KMS-11 (cell line): ENCODE measurements around the gene PHF24.

Experiments
- H2AFZ ChIP-seq: fragments of 200-600 bp; sonication (generic); 2 replicates; pipeline ENCODE4 v1.6.1; 2016; ENCODE audit warnings: antibody characterized with exemption, mixed run types, low read depth
- H3K27ac ChIP-seq: fragments of 200-600 bp; sonication (generic); 2 replicates; pipeline ENCODE4 v1.6.1; 2016; ENCODE audit warnings: mild to moderate bottlenecking, mixed run types
- H3K27me3 ChIP-seq: fragments of 200-600 bp; sonication (generic); 2 replicates; pipeline ENCODE4 v1.6.1; 2017; ENCODE audit warnings: mild to moderate bottlenecking, low read depth, mixed run types, moderate library complexity; ENCODE audit not compliant: insufficient read depth
- H3K36me3 ChIP-seq: fragments of 200-600 bp; sonication (generic); 2 replicates; pipeline ENCODE4 v1.6.1; 2017; ENCODE audit warnings: mild to moderate bottlenecking, mixed run types; ENCODE audit not compliant: insufficient read depth
- H3K4me1 ChIP-seq: fragments of 200-600 bp; sonication (generic); 2 replicates; pipeline ENCODE4 v1.6.1; 2016; ENCODE audit warnings: mild to moderate bottlenecking, low read depth, mixed run types; ENCODE audit not compliant: poor library complexity, severe bottlenecking
- H3K4me2 ChIP-seq: fragments of 200-600 bp; sonication (generic); 2 replicates; pipeline ENCODE4 v1.7.0; 2016; ENCODE audit warnings: mild to moderate bottlenecking, mixed run types
- H3K4me3 ChIP-seq: fragments of 200-600 bp; sonication (generic); IDR thresholded peaks from 2 replicates; pipeline ENCODE4 v1.6.1; 2017; ENCODE audit warnings: low read depth, low read length, mixed read lengths; ENCODE audit not compliant: insufficient read depth
- H3K79me2 ChIP-seq: fragments of 200-600 bp; sonication (generic); 2 replicates; pipeline ENCODE4 v1.6.1; 2016; ENCODE audit warnings: low read depth, mixed run types; ENCODE audit not compliant: insufficient read depth
- H3K9ac ChIP-seq: fragments of 200-600 bp; sonication (generic); 2 replicates; pipeline ENCODE4 v1.6.1; 2016; ENCODE audit warnings: mild to moderate bottlenecking, mixed run types
- H4K20me1 ChIP-seq: fragments of 200-600 bp; sonication (generic); 2 replicates; pipeline ENCODE4 v1.6.1; 2016; ENCODE audit warnings: mild to moderate bottlenecking, mixed run types; ENCODE audit not compliant: insufficient read depth
- CTCF ChIP-seq: fragments of 200-600 bp; sonication (generic); conservative IDR thresholded peaks from 2 replicates; pipeline ENCODE4 v1.6.1; 2017; ENCODE audit warnings: low read depth, mild to moderate bottlenecking, antibody characterized with exemption, low read length, moderate library complexity, mixed read lengths

PHF24 gene

DNA sequence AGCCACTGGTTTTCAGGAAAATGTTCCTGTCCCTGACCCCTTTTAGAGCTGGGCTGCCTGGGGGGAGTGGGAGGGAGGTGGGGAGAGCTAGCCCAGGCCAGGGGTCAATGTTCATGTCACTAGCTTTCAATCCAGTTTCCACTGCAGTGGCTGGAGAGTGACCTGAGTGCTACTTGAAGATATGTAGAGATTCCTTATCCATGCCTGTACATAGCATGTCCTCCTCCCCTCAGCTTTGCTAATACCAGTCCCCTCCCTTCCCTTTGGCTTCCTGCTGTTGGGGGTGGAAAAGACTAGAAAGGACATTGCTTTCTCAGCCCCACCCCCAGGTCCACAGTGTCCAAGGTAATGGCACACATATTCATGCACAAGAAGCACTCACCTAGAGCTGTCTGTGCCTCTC lies 39.3 kb downstream of the PHF24 start:
- no peak for TF ChIP-seq CTCF
- Histone ChIP-seq H3K9ac (no peak overlapping the region), H3K79me2 (no peaks in the 10 kb centered on the region), H2AFZ (no peak overlapping the region), H3K4me3 (no peak overlapping the region), H3K27me3 (no peaks in the 10 kb centered on the region), H3K36me3 (no peaks in the 10 kb centered on the region), H4K20me1 (no peaks in the 10 kb centered on the region), H3K27ac (no peak overlapping the region), H3K4me1 (no peaks in the 10 kb centered on the region), H3K4me2 (no peak overlapping the region)

DNA sequence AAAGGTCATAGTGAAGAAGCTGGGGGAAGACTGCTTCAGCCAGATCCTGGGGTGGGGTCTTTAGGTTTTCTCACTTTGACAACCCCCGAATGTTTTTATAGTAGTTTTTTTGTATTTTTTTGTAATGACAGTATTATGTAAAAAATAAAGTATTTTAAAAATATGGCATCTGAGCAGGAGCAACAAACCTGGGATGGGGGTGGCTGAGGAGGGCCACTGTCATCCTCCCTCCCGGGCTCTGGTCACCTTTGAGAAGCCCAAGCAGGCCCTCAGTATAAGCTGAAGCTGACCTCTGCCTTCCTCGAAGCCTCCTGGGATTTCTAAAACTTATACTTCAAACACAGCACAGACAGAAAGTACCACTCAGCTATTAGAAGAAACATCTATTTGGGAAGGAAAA lies 40.2 kb downstream of the PHF24 start:
- Histone ChIP-seq H3K4me2 (no peak overlapping the region), H3K27ac (no peak overlapping the region), H3K36me3 (no peaks in the 10 kb centered on the region), H3K79me2 (no peaks in the 10 kb centered on the region), H3K9ac (no peak overlapping the region), H3K4me3 (no peak overlapping the region), H2AFZ (no peak overlapping the region), H4K20me1 (no peaks in the 10 kb centered on the region), H3K27me3 (no peaks in the 10 kb centered on the region), H3K4me1 (no peaks in the 10 kb centered on the region)
- no peak for TF ChIP-seq CTCF

DNA sequence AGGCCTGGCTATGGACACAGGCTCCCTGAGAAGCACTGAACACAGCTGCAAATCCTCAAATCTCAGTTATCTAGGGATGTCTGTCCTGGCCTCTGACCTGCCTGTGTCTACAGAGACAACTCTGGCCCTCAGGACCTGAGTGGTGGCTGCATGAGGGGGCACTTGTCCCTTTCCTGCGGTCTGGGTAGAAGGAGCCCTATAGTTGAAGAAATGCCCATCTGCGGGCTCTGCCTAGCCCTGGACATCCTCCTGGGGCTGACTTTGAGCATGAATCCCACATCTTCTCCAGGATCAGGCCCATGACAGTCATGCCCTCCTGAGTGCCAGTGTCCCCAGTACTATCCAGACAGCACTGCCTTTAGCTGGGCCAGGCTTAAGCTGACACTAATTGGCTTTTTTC lies 41.5 kb downstream of the PHF24 start:
- Histone ChIP-seq H3K4me3 (no peak overlapping the region), H3K9ac (no peak overlapping the region), H3K4me2 (no peak overlapping the region), H3K27ac (no peak overlapping the region), H3K4me1 (no peaks in the 10 kb centered on the region), H2AFZ (no peak overlapping the region), H3K27me3 (no peaks in the 10 kb centered on the region), H4K20me1 (no peaks in the 10 kb centered on the region), H3K79me2 (no peaks in the 10 kb centered on the region), H3K36me3 (no peaks in the 10 kb centered on the region)
- TF ChIP-seq CTCF, result no peak

- Histone ChIP-seq H3K4me1 (no peaks in the 10 kb centered on the region), H3K4me3 (no peak overlapping the region), H3K79me2 (no peaks in the 10 kb centered on the region), H3K9ac (no peak overlapping the region), H4K20me1 (no peaks in the 10 kb centered on the region), H3K36me3 (no peaks in the 10 kb centered on the region), H2AFZ (no peak overlapping the region), H3K27ac (no peak overlapping the region), H3K27me3 (no peaks in the 10 kb centered on the region), H3K4me2 (no peak overlapping the region)
- TF ChIP-seq CTCF, result no peak
These were observed 42.6 kb downstream of the PHF24 start for GRCh38 chr9:35000535-35001284.
